Inferior parietal cortex (tissue), 1 donor: ENCODE results near the gene MYH14.

Experiments used
- DNase-seq: peaks from one replicate; pipeline ENCODE4 v3.0.0-alpha.2; 2016; ENCODE audit errors: extremely low spot score

The MYH14 gene

GRCh38 chr19:50257141-50257540, 53.7 kb downstream of the MYH14 start:
- no peak for DNase-seq

- no peak for DNase-seq
Measured at GRCh38 chr19:50258918-50259372, 55.5 kb downstream of the MYH14 start.

- no peak for DNase-seq
Measured at GRCh38 chr19:50261446-50261970, 58.1 kb downstream of the MYH14 start.

- no peak for DNase-seq
Measured at GRCh38 chr19:50263176-50263575, 59.8 kb downstream of the MYH14 start.

GRCh38 chr19:50264483-50265186, 61.2 kb downstream of the MYH14 start:
- DNase-seq: no peak

GRCh38 chr19:50266041-50266440, 62.6 kb downstream of the MYH14 start:
- DNase-seq: no peak

- DNase-seq: no peak
Measured at GRCh38 chr19:50266896-50267295, 63.5 kb downstream of the MYH14 start.

GRCh38 chr19:50268041-50268440, 64.6 kb downstream of the MYH14 start:
- no peak for DNase-seq

- DNase-seq: no peak
Measured at GRCh38 chr19:50268501-50268900, 65.1 kb downstream of the MYH14 start.

GRCh38 chr19:50269653-50270052, 66.2 kb downstream of the MYH14 start:
- DNase-seq: no peak

GRCh38 chr19:50272263-50272897, 69.0 kb downstream of the MYH14 start:
- no peak for DNase-seq

GRCh38 chr19:50273821-50274220, 70.4 kb downstream of the MYH14 start:
- no peak for DNase-seq

- no peak for DNase-seq
Measured at GRCh38 chr19:50275577-50276368, 72.4 kb downstream of the MYH14 start.

- no peak for DNase-seq
Measured at GRCh38 chr19:50276370-50277063, 73.1 kb downstream of the MYH14 start.

GRCh38 chr19:50277966-50278580, 74.7 kb downstream of the MYH14 start:
- no peak for DNase-seq

- no peak for DNase-seq
Measured at GRCh38 chr19:50280074-50280473, 76.7 kb downstream of the MYH14 start.

GRCh38 chr19:50280983-50281382, 77.6 kb downstream of the MYH14 start:
- DNase-seq: no peak

GRCh38 chr19:50281491-50281890, 78.1 kb downstream of the MYH14 start:
- DNase-seq: no peak

GRCh38 chr19:50285833-50286232, 82.4 kb downstream of the MYH14 start:
- no peak for DNase-seq

- no peak for DNase-seq
Measured at GRCh38 chr19:50286443-50286842, 83.0 kb downstream of the MYH14 start.

- no peak for DNase-seq
Measured at GRCh38 chr19:50287331-50287730, 83.9 kb downstream of the MYH14 start.
